Duodenal mucosa (tissue), 2 donors: ENCODE data around the gene RORB.

Experiments used
- H3K27ac ChIP-seq: one replicate; pipeline ENCODE4 v1.7.0; 2013; ENCODE audit warnings: low read depth, low read length
- H3K27me3 ChIP-seq, 2 donors: one replicate each; pipeline ENCODE4 v1.7.0; 2013; ENCODE audit warnings: low read length in 2 of 2, control low read depth in 1 of 2; ENCODE audit not compliant: insufficient read depth in 2 of 2, control insufficient read depth in 1 of 2
- H3K36me3 ChIP-seq, 2 donors: one replicate each; pipeline ENCODE4 v1.7.0; 2013; ENCODE audit warnings: low read length in 2 of 2, control low read depth in 1 of 2; ENCODE audit not compliant: insufficient read depth in 2 of 2, control insufficient read depth in 1 of 2
- H3K4me1 ChIP-seq, 2 donors: one replicate each; pipeline ENCODE4 v1.7.0; 2013; ENCODE audit warnings: low read length in 2 of 2, control low read depth in 1 of 2; ENCODE audit not compliant: insufficient read depth in 2 of 2, control insufficient read depth in 1 of 2
- H3K4me3 ChIP-seq, 2 donors: one replicate each; pipeline ENCODE4 v1.7.0; 2013; ENCODE audit warnings: low read length in 2 of 2, low read depth in 1 of 2
- H3K9ac ChIP-seq, 2 donors: one replicate each; pipeline ENCODE4 v1.7.0; 2013; ENCODE audit warnings: low read length in 2 of 2, low read depth in 1 of 2
- H3K9me3 ChIP-seq, 2 donors: one replicate each; pipeline ENCODE4 v1.7.0; 2013; ENCODE audit warnings: low read length in 2 of 2, control low read depth in 1 of 2; ENCODE audit not compliant: control insufficient read depth in 1 of 2

The RORB gene

DNA sequence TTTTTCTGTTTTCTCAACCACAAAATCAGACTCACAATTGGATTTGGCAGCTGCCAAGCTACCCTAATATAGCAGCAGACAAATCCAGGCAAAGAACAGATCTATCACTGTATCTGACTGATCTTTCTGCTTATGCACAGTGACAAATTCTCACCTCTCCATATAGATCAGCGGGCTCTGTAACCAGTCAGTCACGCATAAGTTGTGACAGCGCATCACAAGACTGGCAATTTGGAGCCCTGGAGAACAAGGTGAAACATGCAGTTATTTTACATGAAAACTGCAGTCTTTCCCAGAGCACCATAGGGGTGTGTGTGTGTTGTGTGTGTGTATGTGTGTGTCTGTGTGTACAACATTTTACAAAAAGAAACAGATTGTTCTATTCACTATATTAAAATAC, 37.7 kb downstream of the RORB start:
- Histone ChIP-seq H3K4me3 (no peak overlapping the region), H3K9me3 (no peaks in the 10 kb centered on the region), H3K27ac (no peak overlapping the region), H3K4me1 (no peaks in the 10 kb centered on the region), H3K36me3 (no peaks in the 10 kb centered on the region), H3K9ac (no peak overlapping the region), H3K27me3 (no peaks in the 10 kb centered on the region)

DNA sequence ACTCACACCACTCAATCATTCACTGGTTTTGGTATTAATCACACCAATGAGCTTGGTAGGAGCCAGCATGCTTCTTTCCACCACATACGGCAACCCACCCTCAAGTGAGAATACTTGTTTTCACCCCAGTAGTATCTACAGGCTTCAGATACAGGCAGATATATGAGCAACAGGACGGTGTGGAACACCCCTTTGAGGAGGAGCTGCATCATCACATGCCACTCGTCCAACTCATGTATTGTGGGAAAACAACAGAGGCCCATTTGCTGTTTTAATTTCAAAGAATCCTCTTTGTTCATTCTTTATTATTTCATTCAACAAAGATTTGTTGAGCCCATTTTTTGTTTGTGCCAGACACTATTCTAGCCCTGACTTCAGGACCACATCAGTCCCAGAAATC, 46.0 kb downstream of the RORB start:
- H3K27me3 ChIP-seq, result no peaks in the 10 kb centered on the region
- no peak overlapping the region for H3K9ac ChIP-seq
- H3K4me3 ChIP-seq, result no peak overlapping the region
- no peaks in the 10 kb centered on the region for H3K4me1 ChIP-seq
- no peak overlapping the region for H3K27ac ChIP-seq
- no peaks in the 10 kb centered on the region for H3K36me3 ChIP-seq
- no peaks in the 10 kb centered on the region for H3K9me3 ChIP-seq

GRCh38 chr9:74551266-74551665, 54.1 kb downstream of the RORB start:
- no peaks in the 10 kb centered on the region for H3K36me3 ChIP-seq
- H3K9ac ChIP-seq, result no peak overlapping the region
- H3K4me1 ChIP-seq, result no peaks in the 10 kb centered on the region
- H3K27ac ChIP-seq, result no peak overlapping the region
- no peaks in the 10 kb centered on the region for H3K9me3 ChIP-seq
- no peak overlapping the region for H3K4me3 ChIP-seq
- H3K27me3 ChIP-seq, result no peaks in the 10 kb centered on the region

DNA sequence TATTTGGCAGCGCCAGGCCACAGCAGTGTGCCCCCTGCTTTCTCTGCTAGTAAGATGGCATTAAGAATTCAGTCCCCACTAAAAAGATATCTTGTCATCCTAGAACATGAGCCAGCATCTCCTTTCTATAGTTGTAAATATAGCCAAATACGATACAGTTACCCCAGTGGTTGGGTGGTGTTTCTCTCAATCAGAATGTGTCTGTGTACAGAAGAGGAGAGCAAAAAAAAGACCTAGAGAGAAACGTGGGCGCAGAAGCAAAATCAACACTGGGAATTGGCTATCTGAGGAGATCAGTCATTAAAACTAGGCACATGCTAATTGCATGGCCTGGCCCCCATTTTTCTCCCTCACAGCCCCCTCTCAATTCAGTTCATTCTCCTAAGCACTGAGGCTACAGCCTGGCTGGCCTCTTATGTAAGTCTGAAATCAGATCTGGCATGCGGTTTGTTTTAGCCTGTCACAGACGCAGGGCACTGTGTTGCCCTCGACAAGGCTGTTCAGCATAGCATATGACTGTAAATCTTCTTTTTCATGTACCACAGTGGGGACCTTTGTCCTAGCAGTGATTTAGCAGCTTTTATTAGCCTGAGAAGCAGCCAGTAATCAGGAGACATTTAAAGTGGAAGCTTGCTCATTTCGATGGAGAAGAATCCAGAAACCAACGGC, 57.8 kb downstream of the RORB start:
- no peak overlapping the region for H3K9ac ChIP-seq

DNA sequence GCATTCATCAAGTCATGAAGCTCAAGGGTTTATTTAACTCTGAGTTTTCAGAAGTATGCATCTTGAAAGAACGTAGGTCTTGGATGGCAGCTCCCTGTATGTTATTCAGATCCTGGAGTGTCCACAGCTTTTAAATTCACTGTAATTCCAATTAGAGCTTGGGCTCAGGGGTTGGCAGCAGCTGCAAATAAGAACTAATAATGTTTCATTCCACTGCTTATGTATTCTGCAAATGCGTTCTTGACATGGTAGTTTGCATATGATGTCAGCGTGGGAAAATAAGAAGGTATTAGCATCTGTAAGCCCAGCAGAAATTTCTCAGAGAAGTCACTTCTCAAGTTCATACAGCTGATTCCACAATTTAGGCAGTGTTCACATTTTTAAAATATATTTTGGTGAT, 58.4 kb downstream of the RORB start:
- Histone ChIP-seq H3K4me3 (no peak overlapping the region), H3K27me3 (no peaks in the 10 kb centered on the region), H3K4me1 (peaks cover 0 to 8% of the 10 kb centered on the region in 2 donors), H3K9ac (no peak overlapping the region), H3K36me3 (no peaks in the 10 kb centered on the region), H3K27ac (no peak overlapping the region), H3K9me3 (no peaks in the 10 kb centered on the region)

More for the DNA sequence above, 57.8 kb downstream of the RORB start:
- Histone ChIP-seq H3K4me1 (peaks cover 0 to 8% of the 10 kb centered on the region in 2 donors), H3K27ac (no peak overlapping the region), H3K27me3 (no peaks in the 10 kb centered on the region), H3K4me3 (no peak overlapping the region), H3K9me3 (no peaks in the 10 kb centered on the region), H3K36me3 (no peaks in the 10 kb centered on the region)

- H3K36me3 ChIP-seq, result no peaks in the 10 kb centered on the region
- no peaks in the 10 kb centered on the region for H3K9me3 ChIP-seq
- H3K4me1 ChIP-seq, result peaks cover 0 to 8% of the 10 kb centered on the region in 2 donors
- no peak overlapping the region for H3K9ac ChIP-seq
- no peak overlapping the region for H3K27ac ChIP-seq
- H3K4me3 ChIP-seq, result no peak overlapping the region
- H3K27me3 ChIP-seq, result no peaks in the 10 kb centered on the region
Observed at GRCh38 chr9:74556685-74557084, 59.5 kb downstream of the RORB start.

DNA sequence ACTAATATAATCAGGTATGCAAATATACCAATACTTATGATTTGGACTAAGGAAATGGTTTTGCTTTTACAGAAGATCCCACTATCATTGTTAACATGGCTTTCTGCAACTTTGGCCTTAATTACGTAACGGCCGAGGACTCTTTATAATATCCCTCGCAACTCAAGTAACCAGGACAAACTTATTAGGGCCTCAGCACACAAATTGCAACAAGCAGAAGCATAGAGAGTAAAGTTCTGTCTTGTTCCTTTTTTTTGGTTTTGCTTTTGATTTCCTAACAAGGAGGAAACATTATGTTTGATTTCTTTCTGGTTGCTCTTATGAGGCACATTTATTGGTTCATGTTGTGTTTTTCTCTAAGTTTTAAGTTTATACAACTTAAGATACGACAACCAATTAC, 60.4 kb downstream of the RORB start:
- Histone ChIP-seq H3K4me3 (no peak overlapping the region), H3K9ac (no peak overlapping the region), H3K9me3 (no peaks in the 10 kb centered on the region), H3K4me1 (peaks cover 0 to 8% of the 10 kb centered on the region in 2 donors), H3K27me3 (no peaks in the 10 kb centered on the region), H3K36me3 (no peaks in the 10 kb centered on the region), H3K27ac (no peak overlapping the region)

DNA sequence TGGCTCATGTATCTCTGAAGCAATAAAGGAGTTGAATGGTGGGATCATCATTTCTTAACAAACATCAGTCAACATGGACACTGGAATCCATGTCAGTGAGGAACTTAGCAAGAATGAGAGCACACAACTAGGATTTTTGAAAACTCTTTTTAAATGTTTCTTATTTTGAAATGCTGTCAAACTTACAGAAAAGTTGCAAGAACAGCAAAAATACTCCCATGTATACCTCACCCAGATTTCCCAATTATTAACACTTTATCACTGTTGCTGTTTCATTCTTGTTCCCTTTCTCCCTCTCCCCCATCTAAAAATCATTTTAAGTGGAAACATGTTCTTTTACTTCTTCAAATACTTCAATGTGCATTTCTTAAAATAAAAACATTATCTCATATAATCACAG, 65.5 kb downstream of the RORB start:
- Histone ChIP-seq H3K4me3 (no peak overlapping the region), H3K9me3 (no peaks in the 10 kb centered on the region), H3K36me3 (no peaks in the 10 kb centered on the region), H3K4me1 (no peaks in the 10 kb centered on the region), H3K27ac (no peak overlapping the region), H3K9ac (no peak overlapping the region), H3K27me3 (no peaks in the 10 kb centered on the region)

- Histone ChIP-seq H3K27me3 (no peaks in the 10 kb centered on the region), H3K9me3 (no peaks in the 10 kb centered on the region), H3K27ac (no peak overlapping the region), H3K4me3 (no peak overlapping the region), H3K9ac (no peak overlapping the region), H3K4me1 (no peaks in the 10 kb centered on the region), H3K36me3 (no peaks in the 10 kb centered on the region)
Observed at GRCh38 chr9:74570879-74571512, 73.9 kb downstream of the RORB start.

DNA sequence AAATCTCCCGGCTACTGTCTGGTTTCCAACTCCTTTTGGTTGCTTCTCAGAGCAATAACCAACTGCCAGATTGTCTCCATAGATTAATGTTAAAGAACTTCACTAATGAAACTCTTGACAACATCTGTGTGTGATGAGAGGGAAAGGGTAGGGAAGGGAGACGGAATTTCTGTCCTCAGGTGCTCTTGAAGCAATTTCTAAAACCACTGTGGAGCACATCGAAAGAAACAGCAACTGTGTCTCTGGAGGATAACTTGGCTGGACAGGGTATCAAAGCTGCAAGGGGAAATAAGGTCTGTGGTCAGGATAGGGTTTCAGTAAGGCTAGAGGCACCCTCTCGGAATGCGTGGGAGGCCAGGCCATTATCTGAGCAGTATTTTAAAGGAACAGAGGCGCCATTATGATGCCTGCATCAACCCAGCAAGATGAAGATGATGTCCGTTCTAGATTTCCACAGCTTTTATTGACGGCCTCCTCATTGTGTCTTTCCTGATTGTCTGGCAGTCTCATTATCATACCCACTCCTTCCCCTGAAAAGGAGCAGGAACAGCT, 76.6 kb downstream of the RORB start:
- no peak overlapping the region for H3K9ac ChIP-seq
- H3K27ac ChIP-seq, result no peak overlapping the region
- H3K36me3 ChIP-seq, result no peaks in the 10 kb centered on the region

More for the DNA sequence above, 76.6 kb downstream of the RORB start:
- H3K9me3 ChIP-seq, result no peaks in the 10 kb centered on the region
- H3K27me3 ChIP-seq, result no peaks in the 10 kb centered on the region
- no peak overlapping the region for H3K4me3 ChIP-seq
- no peaks in the 10 kb centered on the region for H3K4me1 ChIP-seq
